ENCODE data around the gene IL4I1. TPM values are rescaled to one million over a fixed set of nuclear protein-coding genes. Genes with fewer than 3 reads are reported as not detected.

IL4I1 gene
- total and polyA plus RNA-seq, 2 experiments from 2014 or later = 0.66 TPM; not detected in 1

DNA sequence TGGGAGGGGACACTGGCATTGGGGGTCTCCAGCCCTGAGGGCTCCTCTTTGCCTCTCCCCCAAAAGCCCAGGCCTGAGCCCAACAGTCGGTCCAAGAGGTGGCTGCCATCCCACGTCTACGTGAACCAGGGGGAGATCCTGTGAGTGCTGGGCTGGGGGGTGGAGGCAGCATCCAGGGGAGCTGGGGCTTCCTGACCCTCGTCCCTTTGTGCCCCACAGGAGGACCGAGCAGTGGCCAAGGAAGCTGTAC, 38.9 kb downstream of the IL4I1 start:
- no peak for DNase-seq
- peaks cover 6% of the 10 kb centered on the region for H3K4me1 ChIP-seq (ENCODE audit: insufficient read depth)
- no peak overlapping the region for H3K9ac ChIP-seq
- WGBS, 2 experiments (ENCODE audit: low coverage in 1 of 2, low lambda C conversion rate in 2 of 2, missing lambda C conversion rate in 2 of 2) = 88 to 90% methylated on average over 5 of the region's 5 CpGs
- no peak overlapping the region for H3K4me3 ChIP-seq
- H3K4me2 ChIP-seq (ENCODE audit: unreplicated experiment) = no peak overlapping the region
- H3K27ac ChIP-seq = no peak overlapping the region
- H3K79me2 ChIP-seq (ENCODE audit: insufficient read depth) = peaks cover 26% of the 10 kb centered on the region
- TF ChIP-seq EZH2 (IDR thresholded peaks at IDR 0.05; ENCODE audit: insufficient read depth, poor library complexity, severe bottlenecking) (no peak), EZH2phosphoT487 (IDR thresholded peaks at IDR 0.05; ENCODE audit: insufficient read depth, low read depth) (no peak)
- no peaks in the 10 kb centered on the region for H3K36me3 ChIP-seq (ENCODE audit: low read depth)
- no peaks in the 10 kb centered on the region for H3K9me2 ChIP-seq (ENCODE audit: insufficient read depth)
- no peaks in the 10 kb centered on the region; the same call in 1 of the 2 replicates for H4K20me1 ChIP-seq (ENCODE audit: insufficient read depth)
- H2AFZ ChIP-seq = no peak overlapping the region
- no peaks in the 10 kb centered on the region for H3K27me3 ChIP-seq (replicated peaks; ENCODE audit: insufficient read depth)
- H3F3A ChIP-seq (ENCODE audit: insufficient read depth) = peaks cover 19% of the 10 kb centered on the region; the same call in 1 of the 2 replicates
- no peaks in the 10 kb centered on the region for H3K9me3 ChIP-seq (ENCODE audit: low read depth)
- in situ Hi-C loops (cut with MboI) = no loop called here

DNA sequence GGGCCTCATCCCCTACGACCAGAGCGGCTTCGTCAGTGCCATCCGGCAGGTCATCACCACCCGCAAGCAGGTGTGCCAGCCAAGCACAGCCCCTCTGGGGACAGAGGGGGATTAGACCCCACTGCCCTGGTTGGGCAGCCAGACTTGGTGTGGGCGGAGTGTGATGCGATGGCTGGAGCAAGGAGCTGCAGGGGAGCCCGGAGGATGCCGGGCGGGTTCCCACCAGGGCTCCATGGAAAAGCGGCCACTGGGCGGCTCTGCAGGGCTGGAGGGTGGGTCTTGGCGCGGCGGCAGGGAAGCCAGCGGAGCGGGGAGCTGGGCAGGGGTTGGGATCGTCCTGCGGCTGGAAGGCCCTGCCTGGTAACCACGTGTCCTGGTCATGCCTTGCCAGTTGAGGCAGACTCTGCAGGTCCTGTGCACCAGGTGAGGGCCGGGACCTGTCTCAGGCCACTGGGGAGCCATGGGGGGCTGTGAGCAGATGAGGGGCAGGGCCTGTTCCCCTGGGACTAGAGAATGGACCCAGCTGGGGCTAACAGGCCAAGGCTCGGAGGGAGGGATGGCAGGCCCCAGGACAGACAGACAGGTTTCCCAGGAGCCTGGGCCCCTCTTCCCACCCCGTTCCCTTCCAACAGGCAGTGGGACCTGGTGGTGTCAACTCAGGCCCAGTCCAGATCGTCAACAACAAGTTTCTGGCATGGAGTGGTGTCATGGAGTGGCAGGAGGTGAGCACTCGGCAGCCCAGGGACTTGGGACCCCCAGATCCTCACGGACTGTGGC, 39.4 kb downstream of the IL4I1 start:
- Histone ChIP-seq H3K36me3 (ENCODE audit: low read depth) (no peaks in the 10 kb centered on the region), H2AFZ (no peak overlapping the region), H4K20me1 (ENCODE audit: insufficient read depth) (no peaks in the 10 kb centered on the region; the same call in 1 of the 2 replicates), H3F3A (ENCODE audit: insufficient read depth) (peaks cover 22% of the 10 kb centered on the region; the same call in 1 of the 2 replicates), H3K9me2 (ENCODE audit: insufficient read depth) (no peaks in the 10 kb centered on the region), H3K79me2 (ENCODE audit: insufficient read depth) (peaks cover 31% of the 10 kb centered on the region), H3K4me1 (ENCODE audit: insufficient read depth) (peaks cover 8% of the 10 kb centered on the region), H3K9me3 (ENCODE audit: low read depth) (no peaks in the 10 kb centered on the region), H3K4me2 (ENCODE audit: unreplicated experiment) (no peak overlapping the region), H3K9ac (no peak overlapping the region), H3K27ac (no peak overlapping the region), H3K27me3 (replicated peaks; ENCODE audit: insufficient read depth) (no peaks in the 10 kb centered on the region), H3K4me3 (no peak overlapping the region)
- DNase-seq = no peak
- WGBS, 2 experiments (ENCODE audit: low coverage in 1 of 2, low lambda C conversion rate in 2 of 2, missing lambda C conversion rate in 2 of 2) = 91% methylated on average over 26 of the region's 26 CpGs
- in situ Hi-C loops (cut with MboI) = no loop called here
- no peak for TF ChIP-seq EZH2phosphoT487 (IDR thresholded peaks at IDR 0.05; ENCODE audit: insufficient read depth, low read depth)
- no peak for TF ChIP-seq EZH2 (IDR thresholded peaks at IDR 0.05; ENCODE audit: insufficient read depth, poor library complexity, severe bottlenecking)

DNA sequence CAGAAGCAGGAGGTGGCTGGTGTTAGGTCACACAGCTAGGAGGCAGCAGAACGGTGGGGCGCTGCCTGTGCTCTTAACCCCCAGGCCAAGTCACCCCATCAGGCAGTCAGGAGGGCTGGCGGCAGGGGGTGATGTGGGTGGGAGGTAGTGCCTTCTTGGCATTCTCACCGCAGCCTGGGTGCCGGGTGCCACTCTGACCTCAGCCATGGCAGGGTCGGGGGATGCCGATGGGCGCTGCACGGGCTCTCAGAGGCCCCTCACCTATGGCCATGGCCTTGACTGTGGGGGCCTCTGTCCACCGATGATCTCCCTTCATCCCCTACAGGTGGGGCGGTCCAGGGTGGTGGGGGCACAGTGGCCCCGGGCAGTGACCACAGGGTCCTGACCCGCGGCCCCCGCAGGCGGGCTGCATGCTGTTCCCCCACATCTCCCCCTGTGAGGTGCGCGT, 40.1 kb downstream of the IL4I1 start:
- H3F3A ChIP-seq (ENCODE audit: insufficient read depth) = peaks cover 23% of the 10 kb centered on the region; the same call in 1 of the 2 replicates
- H3K9me3 ChIP-seq (ENCODE audit: low read depth) = no peaks in the 10 kb centered on the region
- H3K36me3 ChIP-seq (ENCODE audit: low read depth) = no peaks in the 10 kb centered on the region
- H3K4me2 ChIP-seq (ENCODE audit: unreplicated experiment) = no peak overlapping the region
- H3K9ac ChIP-seq = no peak overlapping the region
- in situ Hi-C loops (cut with MboI) = no loop called here
- peaks cover 10% of the 10 kb centered on the region for H3K4me1 ChIP-seq (ENCODE audit: insufficient read depth)
- H3K27me3 ChIP-seq (replicated peaks; ENCODE audit: insufficient read depth) = no peaks in the 10 kb centered on the region
- no peak overlapping the region for H3K27ac ChIP-seq
- H4K20me1 ChIP-seq (ENCODE audit: insufficient read depth) = no peaks in the 10 kb centered on the region; the same call in 1 of the 2 replicates
- no peak for DNase-seq
- WGBS, 2 experiments (ENCODE audit: low coverage in 1 of 2, low lambda C conversion rate in 2 of 2, missing lambda C conversion rate in 2 of 2) = 87 to 95% methylated on average over 11 to 18 of the region's 18 CpGs
- TF ChIP-seq EZH2 (IDR thresholded peaks at IDR 0.05; ENCODE audit: insufficient read depth, poor library complexity, severe bottlenecking) = no peak
- TF ChIP-seq EZH2phosphoT487 (IDR thresholded peaks at IDR 0.05; ENCODE audit: insufficient read depth, low read depth) = no peak
- peaks cover 38% of the 10 kb centered on the region for H3K79me2 ChIP-seq (ENCODE audit: insufficient read depth)
- H3K9me2 ChIP-seq (ENCODE audit: insufficient read depth) = no peaks in the 10 kb centered on the region
- no peak overlapping the region for H2AFZ ChIP-seq
- no peak overlapping the region for H3K4me3 ChIP-seq

DNA sequence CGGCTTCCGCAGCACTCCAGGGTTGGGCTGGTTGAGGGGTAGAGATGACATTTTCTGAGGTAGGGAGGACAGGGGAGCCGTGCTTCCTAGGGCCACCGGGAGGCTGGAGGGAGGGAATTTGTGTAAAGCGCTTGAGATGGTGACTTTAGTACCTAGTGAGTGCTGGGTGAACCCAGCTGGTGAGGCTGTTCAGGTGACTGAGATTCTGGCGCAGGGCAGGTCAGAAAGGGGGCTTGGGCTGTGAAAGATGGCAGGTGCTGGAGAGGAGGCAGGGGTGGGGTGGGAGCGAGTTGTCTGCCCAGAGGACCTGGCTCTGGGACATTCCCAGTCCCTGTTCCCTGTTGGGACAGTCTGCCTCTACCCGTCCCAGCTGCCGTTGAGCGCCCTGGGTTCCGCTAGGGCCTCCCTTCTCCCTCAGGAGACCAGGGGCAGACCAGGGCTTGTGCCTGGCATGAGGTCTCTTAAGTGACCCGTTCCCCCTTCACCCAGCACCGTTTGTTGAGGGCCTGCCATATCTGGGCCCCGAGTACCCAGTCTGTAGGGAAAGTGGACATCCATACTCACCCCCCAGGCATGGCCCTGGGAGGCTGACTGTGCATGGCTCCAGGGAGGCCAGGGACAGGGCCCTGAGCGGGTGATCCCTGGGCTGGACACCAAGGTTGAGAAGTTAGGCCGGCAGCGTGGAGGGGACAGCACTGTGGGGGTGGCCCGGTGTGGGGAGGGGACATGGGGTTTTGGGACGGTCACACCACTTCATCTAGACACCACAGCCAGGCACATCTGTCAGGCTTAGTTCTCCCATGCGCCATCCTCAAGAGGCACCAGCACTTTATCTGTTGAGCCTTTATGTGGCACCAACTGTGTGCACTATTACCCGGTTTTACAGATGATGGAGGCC, 40.8 kb downstream of the IL4I1 start:
- Histone ChIP-seq H3K9me2 (ENCODE audit: insufficient read depth) (no peaks in the 10 kb centered on the region), H3K4me1 (ENCODE audit: insufficient read depth) (peaks cover 10% of the 10 kb centered on the region), H3F3A (ENCODE audit: insufficient read depth) (peaks cover 23% of the 10 kb centered on the region; the same call in 1 of the 2 replicates), H3K9ac (no peak overlapping the region), H3K4me3 (no peak overlapping the region), H3K9me3 (ENCODE audit: low read depth) (no peaks in the 10 kb centered on the region), H4K20me1 (ENCODE audit: insufficient read depth) (no peaks in the 10 kb centered on the region; the same call in 1 of the 2 replicates), H3K27me3 (replicated peaks; ENCODE audit: insufficient read depth) (no peaks in the 10 kb centered on the region), H3K27ac (no peak overlapping the region), H3K36me3 (ENCODE audit: low read depth) (no peaks in the 10 kb centered on the region), H3K79me2 (ENCODE audit: insufficient read depth) (peaks cover 38% of the 10 kb centered on the region), H2AFZ (no peak overlapping the region), H3K4me2 (ENCODE audit: unreplicated experiment) (no peak overlapping the region)
- in situ Hi-C loops (cut with MboI) = no loop called here
- WGBS, 2 experiments (ENCODE audit: low coverage in 1 of 2, low lambda C conversion rate in 2 of 2, missing lambda C conversion rate in 2 of 2) = 85% methylated on average over 17 to 21 of the region's 21 CpGs
- no peak for DNase-seq
- TF ChIP-seq EZH2 (IDR thresholded peaks at IDR 0.05; ENCODE audit: insufficient read depth, poor library complexity, severe bottlenecking) (no peak), EZH2phosphoT487 (IDR thresholded peaks at IDR 0.05; ENCODE audit: insufficient read depth, low read depth) (no peak)
